ENCODE data around the gene RPL22.

RPL22 gene

DNA sequence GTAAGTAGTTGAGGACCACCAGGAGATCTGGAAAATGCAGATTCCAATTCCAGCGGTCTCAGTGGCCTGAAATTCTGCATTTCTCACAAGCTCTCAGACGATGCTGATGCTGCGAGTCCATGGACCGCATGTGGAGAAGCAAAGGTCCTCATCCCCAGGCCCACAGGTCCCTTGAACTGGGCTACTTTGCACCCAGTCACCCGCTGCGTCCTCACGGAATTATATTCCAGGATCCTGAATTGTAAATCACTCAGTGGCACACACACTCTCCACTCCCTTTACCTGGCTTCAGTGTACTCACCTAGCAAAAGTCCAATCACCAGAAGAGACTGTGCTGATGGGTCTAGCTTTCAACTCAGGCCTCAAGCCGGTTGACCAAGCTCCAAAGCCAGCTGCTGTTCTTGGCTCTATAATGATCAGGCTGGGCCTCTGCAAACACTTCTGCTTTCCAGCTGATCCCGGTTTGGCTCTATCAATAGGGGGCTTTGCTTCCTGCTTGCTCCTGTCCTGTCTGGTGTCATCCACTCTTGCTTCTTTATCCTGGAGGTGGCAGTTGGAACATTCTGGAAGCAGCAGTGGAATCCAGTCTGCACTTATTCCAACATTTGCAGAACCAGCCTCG, 904 bp upstream of the RPL22 start:
- no peak for DNase-seq

DNA sequence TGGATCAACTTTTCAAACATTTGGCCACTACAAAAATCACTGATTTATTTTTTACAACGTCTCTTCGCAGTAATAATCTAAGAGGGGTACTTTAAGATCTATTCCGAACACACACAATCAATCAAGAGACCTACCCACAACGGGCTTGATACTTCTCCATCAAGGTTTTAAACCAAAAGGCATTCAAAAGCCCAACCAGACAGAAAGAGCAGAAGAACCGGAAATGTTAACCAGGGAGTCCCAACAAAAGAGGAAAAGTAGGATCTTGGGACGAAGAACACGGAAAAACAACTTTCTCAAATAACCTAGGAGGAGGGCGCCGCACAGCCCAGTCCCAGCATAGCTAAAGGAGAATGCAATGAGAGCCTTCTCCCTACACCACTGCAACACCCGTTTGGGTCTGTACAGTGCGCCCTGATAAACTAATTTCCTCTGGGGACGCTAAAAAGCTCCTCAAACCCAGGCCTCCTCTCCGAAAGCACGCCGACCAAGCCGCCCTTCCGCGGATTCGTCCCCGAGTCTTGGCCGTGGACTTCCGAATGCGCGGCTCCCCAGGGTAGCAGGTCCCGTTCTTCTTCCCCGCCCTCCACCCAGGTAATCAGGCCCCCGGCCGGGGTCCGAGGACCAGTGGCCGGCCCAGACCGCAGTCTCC, 623 bp downstream of the RPL22 start:
- DNase-seq, result no peak

DNA sequence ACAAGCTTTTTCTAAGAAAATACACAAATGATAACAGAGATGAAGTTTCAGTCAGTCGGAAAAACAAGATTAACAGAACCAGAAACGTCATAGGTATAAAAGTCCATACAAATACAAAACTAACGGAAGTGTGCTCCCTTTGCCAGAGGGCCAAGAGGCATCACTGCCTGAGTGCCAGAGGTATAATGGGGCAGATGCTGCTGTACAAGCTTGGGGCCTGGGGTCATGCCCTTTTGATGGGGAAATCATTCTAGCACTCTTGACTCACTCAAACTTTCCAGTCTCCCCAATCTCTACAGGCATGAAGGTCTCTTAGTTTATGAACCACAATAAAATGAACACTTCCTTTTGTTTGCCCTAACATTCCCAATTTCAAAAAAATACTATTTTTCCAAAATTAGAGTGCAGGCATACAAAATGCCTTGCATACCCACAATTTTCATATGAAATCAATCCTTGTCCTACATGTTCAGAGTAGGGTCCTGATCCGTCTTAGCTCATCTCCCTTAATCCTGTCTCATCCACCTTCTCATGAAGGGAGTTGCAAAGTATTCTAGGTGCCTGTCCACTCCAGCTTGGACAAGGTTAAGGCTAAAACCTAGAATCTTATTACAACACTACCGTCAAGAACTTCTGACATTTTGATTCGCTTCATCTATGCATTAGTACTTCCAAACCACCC, 1.5 kb downstream of the RPL22 start:
- DNase-seq, result no peak

DNA sequence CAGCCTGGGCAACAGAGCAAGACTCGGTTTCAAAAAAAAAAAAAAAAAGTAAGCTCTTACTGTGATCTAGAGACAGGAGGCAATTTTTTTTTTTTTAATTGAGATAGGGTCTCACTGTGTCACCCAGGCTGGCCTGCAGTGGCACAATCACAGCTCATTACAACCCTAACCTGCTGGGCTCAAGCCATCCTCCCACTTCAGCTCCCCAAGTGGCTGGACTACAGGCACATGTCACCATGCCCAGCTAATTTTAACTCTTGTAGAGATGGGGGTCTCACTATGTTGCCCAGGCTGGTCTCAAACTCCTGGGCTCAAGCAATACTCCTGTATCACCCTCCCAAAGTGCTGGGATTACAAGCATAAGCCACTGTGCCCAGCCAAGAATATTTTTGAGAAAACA, 7.4 kb downstream of the RPL22 start:
- DNase-seq, result no peak

DNA sequence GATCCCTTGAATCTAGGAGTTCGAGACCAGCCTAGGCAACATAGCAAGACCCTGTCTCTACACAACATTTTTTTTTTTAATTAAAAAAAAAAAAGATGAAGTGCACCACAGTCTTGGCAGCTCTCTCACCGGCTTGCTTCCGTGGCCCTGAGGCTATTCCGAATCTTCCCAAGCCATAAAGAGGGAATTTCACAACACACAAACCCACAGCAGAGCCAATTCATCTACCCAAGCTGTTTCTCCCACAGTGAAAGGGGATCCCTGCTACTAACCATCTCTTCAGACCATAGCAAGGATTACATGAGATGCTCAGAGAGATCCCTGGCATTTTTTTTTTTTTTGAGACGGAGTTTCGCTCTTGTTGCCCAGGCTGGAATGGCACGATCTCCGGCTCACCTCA, 10.9 kb downstream of the RPL22 start:
- no peak for DNase-seq

- no peak for DNase-seq
Measured at GRCh38 chr1:6185635-6186382, 13.6 kb downstream of the RPL22 start.

GRCh38 chr1:6185151-6185550, 14.2 kb downstream of the RPL22 start:
- DNase-seq, result no peak

DNA sequence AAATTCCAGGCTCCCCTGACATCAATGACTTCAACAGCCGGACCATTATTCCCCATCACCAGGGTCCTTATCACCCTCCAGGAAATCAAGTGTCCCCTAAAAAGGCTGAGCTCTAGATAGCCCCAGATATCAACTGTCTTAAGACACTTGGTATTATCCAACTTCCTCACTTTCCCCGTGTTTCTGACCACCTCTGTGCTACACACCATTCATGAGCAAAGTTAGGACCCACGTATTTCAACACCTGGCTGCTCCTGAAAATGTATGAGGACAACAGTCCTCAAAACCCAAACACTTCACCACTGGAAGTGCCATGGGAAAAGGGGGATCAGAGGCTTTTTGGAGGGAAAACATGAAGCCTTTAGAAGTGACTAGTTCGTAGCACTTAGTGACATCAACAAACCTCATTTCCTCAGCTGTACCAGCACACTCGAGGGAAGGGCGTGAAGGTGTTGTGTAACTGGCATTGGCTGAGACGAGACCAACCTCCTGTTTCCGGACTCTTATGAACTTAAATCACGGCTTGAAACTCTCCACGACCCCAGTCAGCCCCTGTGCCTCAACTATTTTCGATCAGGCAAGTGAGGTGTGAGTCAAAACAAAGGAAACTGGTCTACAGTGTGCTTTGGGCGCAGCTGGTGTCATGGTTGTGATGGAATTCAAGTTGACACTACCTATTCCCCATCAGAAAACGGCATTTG, 15.2 kb downstream of the RPL22 start:
- DNase-seq, result no peak

DNA sequence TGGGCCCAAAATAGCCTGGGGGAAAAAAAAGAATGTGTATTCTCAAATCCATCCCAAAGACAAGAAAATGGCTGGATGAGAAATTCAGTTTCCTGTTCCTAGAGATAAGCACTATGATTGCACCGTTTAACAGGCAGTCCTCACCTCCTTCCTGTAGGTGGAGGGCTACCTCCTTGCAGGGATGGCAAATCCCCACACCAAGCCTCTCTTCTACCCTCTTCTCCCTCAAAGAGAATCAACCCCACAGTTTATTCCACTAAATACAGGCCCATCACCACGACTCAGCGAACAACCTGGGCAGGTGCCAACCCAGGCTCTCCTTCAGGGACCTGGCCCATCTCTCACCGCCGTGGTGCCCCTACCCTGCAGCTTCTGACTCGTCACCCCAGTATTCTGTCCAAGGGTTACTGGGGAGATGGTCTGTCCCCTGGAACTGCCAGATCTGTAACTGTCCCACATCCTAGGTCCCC, 15.8 kb downstream of the RPL22 start:
- no peak for DNase-seq

DNA sequence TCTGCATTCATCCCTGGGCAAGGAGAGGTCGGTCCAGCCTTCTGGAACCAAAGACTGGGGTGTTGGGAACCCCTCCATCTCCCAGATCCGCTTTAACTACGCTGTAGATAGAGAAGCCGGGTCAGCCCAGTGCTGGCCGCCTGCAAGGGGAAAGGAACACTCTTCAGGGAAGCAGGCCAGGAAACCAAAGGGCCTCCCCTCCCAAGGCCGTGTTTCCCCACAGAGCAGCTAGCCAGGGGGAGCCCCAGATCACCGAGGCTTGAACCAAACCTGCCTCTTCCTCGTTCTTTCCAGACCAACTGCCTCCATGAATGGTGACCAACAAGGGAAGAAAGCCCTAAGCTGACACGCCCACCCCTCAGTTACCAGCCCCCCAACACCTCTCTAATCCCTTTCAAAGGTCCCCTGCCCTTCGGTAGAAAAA, 18.0 kb downstream of the RPL22 start:
- no peak for DNase-seq

GRCh38 chr1:6180707-6181311, 18.6 kb downstream of the RPL22 start:
- no peak for DNase-seq

GRCh38 chr1:6180268-6180706, 19.1 kb downstream of the RPL22 start, which contains the start of gene CHD5:
Gene CHD5 (minus strand): TSS chr1:6180321. CDS start chr1:6180023, 298 bp downstream.
- DNase-seq, result no peak

DNA sequence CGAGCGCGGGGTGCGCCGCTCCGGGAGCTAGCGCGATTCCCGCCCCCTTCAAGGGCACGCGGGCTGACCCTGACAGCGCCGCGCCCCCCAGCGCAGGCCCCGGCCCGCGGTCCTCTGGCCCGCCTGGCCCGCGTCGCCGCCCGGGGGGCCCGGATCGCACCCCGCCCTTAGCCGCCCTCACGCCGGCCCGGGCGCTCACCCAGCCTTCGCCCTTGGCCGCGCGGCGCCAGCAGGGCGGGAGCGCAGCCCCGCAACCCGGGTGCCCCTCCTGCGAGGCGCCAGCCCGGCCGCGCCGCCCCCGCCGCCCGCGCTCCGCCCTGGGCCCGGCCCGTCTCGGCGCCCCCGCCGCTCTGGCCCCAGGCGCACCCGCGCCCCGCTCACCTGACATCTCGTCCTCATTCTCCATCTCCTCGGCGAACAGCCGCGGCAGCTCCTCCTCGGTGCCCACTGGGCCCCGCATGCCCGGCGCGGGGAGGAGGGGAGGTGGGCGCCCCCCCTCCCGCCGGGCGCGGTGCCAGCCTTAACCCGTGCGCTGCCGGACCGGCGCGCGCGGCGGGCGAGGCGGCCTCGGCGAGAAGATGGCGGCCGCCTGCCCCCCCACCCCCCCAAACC, 19.7 kb downstream of the RPL22 start:
- no peak for DNase-seq

DNA sequence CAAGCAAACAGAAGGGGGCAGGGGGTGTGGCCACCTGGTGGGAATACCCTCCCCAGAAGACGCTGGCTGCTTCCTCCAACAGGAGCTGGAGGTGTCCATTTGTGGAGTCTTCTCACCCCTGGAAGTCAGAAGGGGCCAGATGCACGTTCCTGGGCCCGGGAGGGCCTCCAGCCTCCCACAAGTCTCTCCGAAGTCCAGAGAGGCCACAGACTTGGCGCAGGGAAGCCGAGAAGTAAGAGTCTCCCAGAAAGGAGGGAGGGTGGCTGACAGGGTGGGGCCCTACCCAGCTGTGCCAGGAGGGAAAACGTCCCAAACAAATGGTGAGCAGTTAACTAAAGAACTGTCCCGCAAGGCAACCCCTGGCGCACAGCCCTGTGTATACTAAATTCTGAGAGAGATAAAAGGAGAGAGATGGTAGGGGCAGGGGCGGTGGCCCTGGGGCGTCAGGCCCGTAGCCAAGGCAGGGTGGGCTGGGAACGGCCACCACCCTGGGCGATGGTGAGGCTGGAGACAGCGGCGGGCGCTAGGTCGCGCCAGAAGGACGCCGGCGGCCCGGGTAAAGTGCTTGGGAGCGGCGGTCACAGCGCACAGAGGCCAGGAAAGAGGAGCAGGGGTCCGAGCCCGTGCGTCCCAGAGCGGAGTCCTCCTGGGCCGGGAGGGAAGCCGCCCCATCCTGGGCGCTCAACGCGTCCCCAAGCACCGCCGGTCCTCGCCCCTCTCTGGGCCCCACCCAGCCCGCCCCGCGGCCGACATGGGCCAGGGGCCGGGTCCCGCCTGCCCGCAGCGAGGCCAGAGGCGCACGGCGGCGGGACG, 20.4 kb downstream of the RPL22 start:
- no peak for DNase-seq

DNA sequence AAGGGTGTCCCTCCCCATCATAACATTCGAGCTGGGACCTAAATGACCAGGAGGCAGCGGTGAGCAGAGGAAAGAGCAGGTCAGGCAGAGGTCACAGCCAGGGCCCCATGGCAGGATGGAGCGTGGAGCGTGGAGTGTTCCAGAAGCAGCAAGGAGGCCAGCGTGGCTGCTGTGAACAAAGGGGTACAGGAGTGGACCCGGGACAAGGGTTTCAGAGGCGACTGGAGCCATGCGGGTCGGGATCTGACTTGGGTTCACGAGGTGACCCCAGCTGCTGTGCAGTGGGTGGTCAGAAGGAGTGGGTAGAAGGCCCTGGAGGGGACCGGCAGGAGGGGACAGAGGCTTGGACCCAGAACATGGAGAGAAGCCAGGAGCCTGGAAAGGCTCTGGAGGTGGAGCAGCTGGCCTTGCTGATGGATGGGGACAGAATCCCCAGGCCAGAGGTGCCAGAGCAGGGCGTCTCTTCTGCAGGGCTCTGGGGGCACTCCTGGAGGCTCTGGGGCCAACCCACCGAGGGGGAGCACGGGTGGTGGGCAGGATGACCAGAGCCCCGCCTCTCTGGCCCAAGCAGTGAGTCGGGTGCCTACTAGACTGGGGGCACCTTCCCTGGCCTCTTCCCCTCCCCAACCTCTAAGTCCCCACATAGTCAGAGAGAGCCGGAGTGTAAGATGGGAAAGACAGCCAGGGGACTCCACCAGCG, 21.6 kb downstream of the RPL22 start:
- DNase-seq, result no peak

- no peak for DNase-seq
Measured at GRCh38 chr1:6176779-6177178, 22.6 kb downstream of the RPL22 start.

DNA sequence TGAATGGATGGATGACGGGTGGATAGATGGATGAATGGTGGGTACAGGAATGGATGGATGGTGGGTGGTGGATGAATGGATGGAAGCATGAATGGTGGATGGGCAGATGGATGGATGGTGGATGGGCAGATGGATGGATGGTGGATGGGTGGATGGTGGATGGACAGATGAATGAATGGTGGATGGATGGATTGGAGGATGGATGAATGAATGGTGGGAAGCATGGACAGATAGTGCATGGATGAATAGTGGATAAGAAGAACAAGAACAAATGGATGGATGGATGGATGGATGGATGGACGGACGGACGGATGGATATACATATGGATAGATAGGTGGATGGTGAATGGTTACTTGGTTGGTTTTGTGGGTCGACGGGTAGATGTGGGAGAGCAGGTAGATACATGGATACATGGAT, 24.0 kb downstream of the RPL22 start:
- no peak for DNase-seq

DNA sequence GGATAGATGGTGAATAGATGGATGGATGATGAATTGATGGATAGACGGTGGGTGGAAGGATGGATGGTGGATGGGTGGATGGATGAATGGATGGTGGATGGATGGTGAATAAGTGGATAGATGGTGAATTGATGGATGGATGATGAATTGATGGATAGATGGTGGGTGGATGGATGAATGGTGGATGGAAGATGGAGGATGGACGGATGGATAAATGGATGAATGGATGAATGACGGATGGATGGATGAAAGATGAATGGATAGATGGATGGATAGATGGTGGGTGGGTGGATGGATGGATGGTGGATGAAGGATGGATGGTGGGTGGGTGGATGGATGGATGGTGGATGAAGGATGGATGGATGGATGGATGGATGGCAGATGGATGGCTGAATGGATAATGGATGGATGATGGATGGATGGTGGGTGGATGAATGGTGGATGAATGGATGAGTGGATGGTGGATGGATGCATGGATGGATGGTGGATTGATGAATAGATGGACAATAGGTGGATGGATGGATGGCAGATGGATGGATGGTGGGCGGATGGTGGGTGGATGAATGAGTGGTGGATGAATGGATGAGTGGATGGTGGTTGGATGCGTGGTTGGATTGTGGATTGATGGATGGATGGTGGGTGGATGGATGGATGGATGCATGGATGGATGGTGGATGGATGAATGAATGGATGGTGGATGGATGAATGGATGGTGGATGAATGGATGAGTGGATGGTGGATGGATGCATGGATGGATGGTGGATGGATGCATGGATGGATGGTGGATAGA, 24.6 kb downstream of the RPL22 start:
- DNase-seq, result no peak

DNA sequence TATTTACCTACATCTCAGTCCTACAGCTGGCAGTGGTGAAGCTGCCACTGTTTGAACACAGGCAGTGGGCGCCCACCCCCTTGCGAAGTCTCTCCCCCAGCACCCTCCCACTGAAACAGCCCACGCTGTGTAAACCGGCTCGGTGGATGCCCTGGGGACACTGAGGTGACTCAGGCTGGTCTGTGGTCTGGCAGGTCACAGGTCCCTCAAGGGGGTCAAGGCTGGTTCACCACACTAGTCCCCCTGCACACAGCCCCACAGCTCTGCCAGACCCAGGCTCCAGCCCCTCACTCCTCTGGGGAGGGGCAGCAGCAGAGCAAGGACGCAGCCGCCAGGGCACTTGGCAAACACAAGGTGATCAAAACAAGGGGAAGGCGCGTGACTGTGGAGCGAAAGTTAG, 26.8 kb downstream of the RPL22 start:
- no peak for DNase-seq

All from central memory CD4-positive, alpha-beta T cell (primary cell).